GM19193 (cell line): ENCODE results near the gene TWIST1.

Source experiments
- POLR2A ChIP-seq: IDR thresholded peaks from 4 replicates; pipeline ENCODE4 v1.6.1; 2011; ENCODE audit not compliant: insufficient read depth, insufficient read length; ENCODE audit errors: extremely low read depth

Gene TWIST1

DNA sequence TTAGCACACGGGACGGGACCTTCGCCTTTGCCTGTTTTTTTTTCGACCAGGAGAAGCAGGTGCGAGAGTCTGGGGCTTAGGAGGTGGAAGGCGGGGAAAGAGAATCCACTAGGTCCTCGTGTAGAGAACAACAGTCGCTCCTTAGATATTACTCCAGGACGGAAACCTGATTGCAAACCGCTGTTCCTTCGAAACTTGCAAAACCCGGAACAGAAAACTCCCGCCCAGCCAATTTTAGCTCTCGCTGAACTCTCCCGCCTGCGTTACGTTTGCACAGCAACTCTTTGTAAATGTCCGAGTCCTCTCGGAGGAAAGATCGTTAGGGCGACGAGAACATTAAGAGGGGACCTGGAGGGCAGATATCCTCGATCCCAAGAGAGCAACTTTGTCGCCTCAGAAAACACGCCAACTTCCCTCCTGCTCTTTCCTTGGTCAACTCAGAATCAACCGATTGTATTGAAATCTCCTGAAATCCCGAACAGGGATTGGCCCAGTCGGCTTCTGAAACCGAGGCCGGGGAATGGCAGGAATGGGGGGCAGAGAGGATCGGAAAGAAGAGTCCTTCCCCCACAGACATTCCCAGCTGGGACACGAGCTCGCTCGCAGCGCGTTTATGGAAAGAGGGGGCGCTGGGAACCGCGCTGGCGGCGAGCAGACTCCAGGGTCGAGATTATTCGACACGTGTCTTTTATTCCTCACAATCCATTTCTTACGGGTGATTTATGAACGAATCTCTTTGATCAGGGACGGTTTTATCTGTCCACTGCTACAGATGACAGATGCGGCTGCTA, 9.9 kb downstream of the TWIST1 start:
- no peak for TF ChIP-seq POLR2A

DNA sequence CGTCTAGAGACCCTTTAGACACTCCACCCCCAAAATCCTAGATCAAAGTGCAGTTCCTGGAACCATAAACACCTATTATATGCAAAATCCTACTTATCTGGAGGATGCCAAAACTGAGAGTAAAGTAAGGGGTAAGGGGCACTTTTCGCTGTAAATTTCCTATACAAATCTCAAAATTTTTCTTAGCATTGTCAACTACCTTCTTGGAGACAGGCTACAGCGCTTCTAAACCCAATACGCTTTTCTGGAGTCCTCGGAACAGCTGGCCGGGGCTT, 10.4 kb downstream of the TWIST1 start:
- TF ChIP-seq POLR2A: no peak

DNA sequence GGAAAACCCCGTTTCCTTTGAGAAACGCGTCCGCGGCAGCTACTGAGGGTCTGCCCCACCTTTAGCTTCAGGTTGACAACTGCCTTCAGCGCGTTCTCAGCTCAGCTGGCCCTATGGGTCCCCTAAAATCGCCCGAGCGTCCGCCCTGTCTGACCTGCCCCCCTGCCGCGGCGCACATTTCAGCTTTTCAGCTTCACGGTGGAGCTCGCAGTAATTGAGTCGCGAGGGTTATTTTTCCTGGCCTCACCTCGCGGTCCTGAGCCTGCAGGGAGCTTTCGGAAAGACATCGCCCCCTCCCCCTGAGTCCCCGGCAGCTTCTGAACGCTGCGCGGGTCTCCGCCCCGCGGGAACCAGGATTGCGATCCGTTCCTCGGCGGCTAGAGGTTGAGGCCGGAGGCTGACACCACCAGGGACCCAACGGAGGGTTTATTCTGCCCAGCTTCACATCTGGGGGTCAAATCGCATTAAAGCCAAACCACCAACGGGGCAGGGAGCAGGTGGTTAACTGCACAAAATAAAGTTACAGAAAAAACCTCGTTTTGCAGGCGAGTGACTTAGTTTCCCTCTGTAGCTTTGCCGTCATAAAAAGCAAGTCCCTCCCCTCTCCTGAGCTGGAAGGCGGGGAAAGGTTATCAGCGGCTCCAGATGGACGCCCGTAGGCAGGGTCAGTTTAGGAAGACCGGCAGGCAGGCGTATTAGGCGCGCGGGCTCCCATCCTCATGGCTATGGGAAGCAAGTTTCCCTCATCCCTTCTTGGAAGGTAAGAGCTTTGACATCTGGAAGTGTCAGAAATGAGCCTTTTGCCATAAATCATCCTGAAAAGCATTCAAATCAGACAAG, 11.0 kb downstream of the TWIST1 start:
- no peak for TF ChIP-seq POLR2A

DNA sequence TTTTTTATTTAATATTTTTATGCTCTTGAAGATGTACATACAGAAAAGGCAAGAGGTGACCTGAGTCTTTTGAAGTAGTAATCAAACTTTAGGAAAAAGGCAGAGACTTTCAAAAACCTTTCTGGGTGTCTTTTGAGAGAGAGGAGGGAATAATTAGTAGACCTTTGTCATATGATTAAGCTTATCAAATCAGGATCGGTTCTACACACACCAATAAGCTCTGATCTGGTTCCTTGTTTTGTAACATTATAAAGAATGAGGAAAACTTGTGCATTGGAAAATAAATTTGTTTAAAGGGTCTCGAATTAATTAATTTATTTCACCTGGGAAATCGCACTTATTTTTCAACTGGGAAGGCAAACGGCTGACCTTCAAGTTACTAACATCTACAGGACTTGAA, 11.9 kb downstream of the TWIST1 start:
- TF ChIP-seq POLR2A: no peak

DNA sequence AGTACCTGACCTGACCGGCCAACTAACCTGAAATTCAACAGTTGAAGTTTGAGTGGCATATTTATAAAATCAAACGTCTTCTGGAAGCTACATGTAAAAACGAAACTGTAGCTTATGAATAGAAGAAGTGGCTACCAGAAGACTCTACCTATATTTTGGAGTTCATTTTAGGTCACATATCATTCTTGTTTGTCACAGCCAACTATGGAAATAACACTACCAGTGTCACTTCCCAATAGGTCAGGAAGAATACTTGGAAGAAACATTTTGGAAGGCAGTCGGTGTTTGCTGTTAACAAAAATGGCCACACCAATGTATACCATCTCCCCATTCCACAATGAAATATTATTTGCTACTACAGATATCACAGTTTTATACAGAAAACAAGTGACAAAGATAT, 12.6 kb downstream of the TWIST1 start:
- no peak for TF ChIP-seq POLR2A

DNA sequence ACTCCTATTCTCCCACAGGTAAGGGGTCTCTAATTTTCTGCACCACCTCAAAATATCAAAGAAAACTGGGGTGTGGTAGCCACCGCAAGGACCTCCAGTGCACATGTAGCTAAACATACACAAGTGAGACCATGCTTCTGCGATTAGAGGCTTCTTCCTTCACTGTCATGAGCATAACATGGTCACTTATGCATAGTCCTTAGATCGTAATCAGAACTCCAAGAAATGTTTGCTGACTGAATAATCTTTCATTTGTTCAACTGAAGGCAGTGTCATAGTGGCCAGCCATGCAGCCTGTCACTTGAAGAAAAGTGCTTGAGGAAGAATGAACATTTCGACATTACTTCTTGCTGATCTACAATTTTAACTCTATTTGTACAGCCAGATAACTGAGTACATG, 14.6 kb downstream of the TWIST1 start:
- no peak for TF ChIP-seq POLR2A

DNA sequence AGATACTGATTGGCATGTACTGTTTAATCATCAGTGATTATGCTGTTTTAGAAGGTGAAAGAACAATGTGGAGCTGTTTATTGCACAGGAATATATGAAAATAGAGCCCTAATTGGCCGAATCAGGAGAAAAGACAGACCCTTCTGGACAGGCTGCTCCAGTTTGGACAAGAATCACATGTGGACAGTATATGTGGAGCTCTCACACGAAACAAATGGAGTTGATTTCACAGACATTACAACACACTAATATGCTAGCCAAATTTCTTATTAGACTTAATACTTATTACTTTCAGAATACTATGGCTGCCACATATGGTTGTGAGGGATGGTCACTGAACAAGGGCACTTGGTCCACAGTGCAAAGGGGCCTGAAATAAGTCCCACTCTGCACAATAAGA, 15.5 kb downstream of the TWIST1 start:
- TF ChIP-seq POLR2A: no peak

DNA sequence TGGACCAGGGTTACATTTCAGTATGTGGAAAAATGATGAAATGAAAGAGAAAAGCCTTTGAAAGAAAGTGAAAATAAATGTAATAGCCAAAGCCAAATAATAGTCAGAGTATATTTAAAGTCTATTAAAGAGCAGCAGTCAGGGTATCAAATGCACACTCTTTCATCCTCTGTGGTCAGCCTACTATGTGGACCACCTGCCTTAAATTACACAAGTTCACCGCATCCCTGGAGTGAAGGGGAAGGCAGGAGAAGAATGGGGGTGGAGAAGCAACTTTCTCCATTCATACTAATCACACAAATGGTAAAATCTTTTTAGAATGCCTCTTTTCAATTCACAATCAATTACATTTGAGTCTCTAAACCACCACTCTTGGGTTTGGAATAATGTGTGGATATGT, 16.0 kb downstream of the TWIST1 start:
- TF ChIP-seq POLR2A: no peak

DNA sequence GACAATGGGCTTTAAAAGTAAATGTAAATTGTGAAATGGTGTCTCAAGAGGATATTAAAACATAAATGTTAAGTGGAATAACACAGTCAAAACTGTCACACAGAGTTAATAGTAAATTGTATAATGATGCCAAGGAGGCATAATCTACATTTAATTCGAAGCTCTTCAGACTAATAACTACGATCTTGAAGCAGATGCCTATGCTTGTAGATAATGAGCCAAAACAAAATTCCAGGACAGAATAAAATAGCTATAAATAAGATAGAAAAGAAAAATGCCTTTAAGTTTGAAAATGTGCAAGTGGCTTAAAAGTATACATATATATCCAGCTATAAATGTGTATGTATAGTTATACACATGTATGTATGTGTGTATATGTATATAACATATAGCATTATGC, 17.5 kb downstream of the TWIST1 start:
- no peak for TF ChIP-seq POLR2A

DNA sequence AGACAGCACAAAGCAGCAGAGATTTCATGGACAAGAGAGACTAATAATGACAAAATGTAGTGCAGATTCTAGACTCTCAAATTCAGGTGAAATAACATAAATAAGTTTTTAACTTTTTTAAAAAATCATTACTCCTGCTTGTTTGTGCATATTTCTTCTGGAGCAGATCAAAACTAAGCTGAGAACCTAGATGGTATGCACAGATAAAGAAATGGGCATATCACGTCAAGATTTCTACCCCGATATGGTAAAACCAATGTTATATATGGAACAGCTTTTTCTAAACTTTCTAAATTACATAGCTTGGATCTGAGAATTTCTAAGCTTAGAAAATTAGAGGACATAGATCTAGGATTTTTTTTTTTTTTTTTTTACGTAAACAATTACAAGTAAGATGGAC, 18.2 kb downstream of the TWIST1 start:
- TF ChIP-seq POLR2A: no peak

DNA sequence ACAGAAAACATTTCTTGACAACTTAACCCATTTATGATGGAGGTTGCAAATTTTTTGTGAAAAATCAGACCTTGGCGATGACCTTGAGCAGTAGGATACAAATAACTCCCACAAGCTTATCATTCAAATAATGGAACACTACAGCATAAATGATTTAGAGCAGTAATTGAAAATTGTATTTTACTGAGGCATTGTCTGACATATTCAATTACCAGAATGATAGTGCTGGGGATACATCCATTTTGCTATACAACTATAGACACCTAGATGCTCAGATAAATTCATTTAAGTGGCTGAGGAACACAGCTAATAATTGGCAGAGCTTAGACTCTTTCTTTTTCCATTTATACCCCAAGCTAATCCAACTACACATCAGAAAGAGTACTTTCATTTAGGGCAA, 18.9 kb downstream of the TWIST1 start:
- no peak for TF ChIP-seq POLR2A

DNA sequence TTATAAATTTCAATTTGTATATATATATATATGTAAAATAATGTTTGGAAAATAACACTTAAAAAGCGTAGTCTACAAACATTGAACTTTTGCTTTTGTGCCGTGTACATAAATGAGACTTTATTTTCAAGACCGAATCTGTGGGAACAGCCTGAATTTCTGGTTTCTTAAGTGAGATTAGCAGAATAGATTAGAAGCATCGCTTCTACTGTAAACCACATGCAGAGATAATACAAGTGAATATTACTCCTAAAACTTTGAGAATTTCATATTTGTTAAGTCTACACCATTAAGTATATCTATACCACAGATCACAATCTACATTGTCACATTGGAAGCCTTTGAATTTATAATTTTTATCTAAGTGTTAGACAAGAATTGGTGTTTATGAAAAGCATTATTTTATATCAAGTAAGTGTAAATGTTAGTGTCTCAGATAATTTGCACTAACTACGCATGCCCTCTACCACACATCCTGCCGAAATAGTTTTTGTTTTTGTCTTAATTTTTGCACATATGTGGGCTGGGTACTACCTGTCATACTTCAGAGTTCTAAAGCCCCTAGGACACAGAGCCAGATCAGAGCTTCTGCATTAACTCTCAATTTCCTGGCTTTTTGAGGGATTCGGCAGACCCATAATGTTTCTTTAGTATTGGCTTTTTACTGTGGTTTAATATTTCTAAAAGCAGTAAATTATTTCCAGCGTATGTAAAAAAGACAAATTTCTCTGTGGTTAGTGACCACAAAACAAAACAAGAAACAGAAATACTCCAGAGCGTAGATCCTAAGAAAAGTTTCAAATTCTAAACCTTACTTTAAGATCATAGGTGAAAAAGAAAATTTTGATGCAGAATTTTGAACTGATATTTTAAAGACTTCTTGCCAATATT, 20.0 kb downstream of the TWIST1 start:
- TF ChIP-seq POLR2A: no peak

DNA sequence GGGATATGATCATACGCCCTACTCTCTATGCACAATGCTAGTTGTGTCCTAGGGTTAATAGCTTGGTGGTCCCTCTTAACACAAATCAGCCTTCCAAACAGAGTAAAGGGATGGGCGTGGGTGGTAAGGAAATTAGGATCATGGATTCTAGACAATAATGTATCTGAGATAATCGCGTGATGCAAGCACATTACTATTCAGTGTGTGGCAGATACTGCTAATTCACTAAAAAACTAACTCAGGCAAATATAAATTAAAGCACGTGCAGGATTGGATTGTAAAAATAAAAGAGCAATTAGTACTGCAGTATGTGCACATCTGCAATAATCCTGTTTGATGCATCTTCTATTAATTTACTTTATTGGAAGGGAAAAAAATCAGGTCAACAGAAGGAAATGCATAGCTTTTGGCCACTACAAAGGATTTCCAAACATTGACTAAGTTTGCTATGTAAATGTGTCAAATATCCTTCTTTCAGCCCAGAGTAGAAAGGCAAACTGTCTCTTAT, 22.0 kb downstream of the TWIST1 start:
- TF ChIP-seq POLR2A: no peak

DNA sequence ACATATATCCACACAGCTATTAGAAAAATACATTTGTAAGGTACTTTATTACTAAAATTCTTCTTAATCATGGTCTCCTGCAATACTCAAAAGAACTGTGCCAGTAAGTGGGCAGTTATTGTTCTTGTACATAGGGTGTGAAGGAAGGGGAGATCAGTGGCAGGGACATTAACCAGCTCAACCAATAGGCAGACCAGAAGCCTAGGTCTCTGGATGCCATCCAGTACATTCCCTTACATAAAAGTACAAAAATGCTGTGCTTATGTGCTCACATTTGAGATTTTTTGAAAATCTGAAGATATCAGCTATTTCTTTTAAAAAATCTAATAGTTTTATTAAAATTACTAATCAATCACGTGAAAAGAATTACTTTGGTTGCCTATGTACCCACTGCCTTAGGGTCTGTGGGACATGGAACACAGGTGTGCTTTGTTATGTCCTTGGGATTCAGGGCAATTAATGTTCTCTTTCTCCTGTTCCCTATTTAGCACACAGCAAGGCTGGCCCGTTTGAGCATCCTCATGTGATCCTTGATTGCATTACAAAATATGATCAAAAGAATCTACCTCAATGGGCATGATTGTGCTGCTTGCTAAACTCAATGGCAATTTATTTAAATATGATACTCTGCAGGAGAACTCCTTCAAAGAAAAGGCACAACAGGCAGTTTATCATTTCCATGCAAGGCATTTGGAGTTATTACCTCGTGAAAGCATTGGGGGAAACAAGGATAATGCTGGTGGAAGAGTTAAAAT, 22.7 kb downstream of the TWIST1 start:
- TF ChIP-seq POLR2A: no peak
